Pulmonary artery endothelial cell (primary cell): ENCODE data around the gene UVSSA. TPM values are rescaled to one million over a fixed set of nuclear protein-coding genes. Genes with fewer than 3 reads are reported as not detected.

ENCODE experiments used
- DNase-seq: peaks from one replicate; pipeline ENCODE4 v3.0.0-alpha.2; 2011; ENCODE audit warnings: low read depth, low spot score
- total RNA-seq: library from RNA; depleted of rRNA; stranded (reverse); fragments of >200 nt; gene quantifications from 2 replicates; pipeline ENCODE4 v1.2.3, GENCODE V29; 2014

Gene UVSSA
- total RNA-seq, 1 donor from 2014 or later, result 4.2 TPM

DNA sequence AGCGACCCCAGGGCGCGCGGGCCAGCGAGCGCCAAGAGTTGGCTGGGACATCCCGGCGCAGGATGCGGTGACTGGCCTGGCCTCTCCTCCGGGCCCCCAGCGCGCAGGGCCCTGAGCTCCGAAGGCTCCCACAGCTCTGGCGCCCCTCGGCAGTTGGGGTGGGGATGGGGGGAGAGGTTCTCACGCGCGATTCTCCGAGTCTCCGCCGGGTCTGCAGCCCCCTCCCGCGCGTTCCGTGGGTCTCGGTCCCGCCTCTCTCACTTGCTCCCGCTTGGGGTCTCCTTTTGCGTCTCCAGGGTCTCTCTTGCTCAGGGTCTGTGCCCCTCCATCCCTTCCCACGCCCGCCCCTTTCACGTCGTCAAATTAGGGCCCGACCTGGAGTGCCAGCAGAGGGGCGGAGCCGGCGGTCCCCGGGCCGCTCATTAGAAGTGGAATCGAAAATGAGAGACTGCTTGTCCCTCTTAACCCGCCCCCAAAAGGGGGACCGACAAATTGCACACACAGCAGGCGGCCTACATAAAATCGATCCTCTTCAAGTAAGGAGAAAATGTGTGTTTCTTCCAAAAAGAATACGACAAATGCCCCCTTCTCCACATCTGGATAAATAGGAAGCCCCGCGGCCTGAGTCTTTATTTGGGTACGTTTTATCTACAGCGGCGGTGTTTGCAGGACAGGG, 60.1 kb downstream of the UVSSA start:
- DNase-seq, result no peak

DNA sequence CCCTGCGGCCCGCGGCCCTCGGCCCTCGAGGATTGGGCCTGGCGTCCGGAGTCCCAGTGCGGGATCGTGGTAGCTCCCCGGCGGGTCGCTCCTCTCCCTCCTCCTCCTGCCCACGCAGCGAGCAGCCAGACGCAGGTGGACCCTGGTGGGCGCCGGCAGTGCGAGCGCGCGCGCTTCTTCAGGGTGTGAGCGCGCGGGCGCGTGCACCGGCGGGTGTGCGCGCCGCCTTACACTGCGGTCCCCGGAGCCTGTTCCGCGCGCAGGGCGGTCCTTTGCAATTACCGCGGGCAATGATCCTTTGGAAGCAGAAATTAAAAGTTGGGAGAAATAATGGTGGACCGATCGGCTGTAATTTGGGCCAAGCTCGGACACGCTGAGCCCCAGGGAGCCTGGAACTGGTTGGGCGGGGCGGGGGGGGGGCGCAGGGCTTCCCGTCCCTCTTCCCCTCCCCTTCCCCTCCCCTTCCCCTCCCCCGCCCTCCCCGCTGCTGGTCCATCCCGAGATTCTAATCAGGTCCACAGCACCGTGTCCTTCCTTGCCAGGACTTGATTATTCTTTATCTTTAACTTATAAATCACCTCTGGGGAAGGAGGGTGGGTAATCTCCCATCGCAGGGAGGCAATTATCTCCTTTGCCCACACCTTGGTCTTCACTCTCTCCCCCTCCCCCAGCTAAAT, 60.8 kb downstream of the UVSSA start:
- DNase-seq, result no peak

DNA sequence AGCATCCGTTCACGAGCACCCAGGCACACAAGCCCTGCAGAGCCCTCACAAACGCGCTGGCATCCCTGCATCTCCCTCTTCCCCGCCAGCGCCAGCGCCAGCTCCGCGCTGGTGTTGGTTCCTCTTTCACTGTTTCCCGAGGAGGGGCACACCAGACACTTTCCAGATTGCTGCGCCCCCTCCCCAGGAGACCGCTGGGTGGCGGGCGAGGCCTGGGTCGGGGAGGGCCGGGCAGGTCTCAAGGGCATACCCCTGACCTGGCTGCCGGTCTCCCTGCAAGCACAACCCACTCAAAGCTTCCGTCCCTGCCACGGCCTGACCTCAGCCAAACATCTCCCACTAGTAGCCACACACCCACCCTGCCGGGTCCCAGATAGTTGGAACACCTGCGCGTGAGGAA, 61.4 kb downstream of the UVSSA start:
- no peak for DNase-seq

GRCh38 chr4:1409079-1409478, 62.1 kb downstream of the UVSSA start:
- DNase-seq, result no peak

DNA sequence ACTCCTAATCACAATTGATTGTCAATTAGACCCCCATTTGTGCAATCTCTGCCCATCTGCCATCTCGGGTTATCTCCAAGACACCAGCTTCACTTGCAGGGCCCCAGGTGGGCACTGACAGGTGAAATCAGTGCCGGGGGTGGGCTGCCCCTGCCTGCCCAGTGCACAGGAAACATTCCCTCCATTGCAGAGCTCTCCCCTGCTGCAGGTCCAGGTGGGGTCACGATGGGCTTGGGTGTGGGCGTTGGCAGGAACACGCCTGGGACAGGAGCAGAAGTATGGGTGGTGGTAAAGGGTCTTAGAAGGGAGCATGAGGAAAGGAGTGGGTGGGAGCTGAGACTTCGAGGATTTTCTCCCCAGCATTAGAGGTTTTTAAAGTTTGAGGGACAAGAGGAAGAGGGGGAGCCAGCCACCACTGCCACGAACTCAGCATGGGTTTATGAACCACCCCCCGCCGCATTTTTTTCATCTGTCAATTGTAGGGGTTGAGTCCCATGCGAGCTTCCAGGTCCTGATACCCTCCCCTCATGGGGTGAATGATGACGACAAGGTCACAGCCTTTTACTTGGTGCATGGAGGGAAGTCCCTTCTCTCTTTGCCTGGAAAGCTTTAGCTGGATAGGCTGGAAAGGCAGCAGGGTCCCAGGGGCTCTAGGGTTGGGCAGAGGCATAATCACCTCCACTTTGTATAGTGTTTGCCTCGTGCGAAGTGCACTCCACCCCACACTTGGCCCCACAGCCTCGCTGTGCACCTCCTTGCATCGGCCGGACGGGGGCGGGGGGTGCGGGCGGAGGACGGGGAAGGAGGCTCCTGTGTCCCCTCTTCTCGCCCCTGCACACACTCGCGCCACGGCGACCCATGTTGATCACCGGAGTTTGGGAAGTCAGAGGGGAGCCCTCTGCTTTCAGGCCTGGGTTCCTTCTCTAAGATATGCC, 62.8 kb downstream of the UVSSA start:
- DNase-seq, result no peak

DNA sequence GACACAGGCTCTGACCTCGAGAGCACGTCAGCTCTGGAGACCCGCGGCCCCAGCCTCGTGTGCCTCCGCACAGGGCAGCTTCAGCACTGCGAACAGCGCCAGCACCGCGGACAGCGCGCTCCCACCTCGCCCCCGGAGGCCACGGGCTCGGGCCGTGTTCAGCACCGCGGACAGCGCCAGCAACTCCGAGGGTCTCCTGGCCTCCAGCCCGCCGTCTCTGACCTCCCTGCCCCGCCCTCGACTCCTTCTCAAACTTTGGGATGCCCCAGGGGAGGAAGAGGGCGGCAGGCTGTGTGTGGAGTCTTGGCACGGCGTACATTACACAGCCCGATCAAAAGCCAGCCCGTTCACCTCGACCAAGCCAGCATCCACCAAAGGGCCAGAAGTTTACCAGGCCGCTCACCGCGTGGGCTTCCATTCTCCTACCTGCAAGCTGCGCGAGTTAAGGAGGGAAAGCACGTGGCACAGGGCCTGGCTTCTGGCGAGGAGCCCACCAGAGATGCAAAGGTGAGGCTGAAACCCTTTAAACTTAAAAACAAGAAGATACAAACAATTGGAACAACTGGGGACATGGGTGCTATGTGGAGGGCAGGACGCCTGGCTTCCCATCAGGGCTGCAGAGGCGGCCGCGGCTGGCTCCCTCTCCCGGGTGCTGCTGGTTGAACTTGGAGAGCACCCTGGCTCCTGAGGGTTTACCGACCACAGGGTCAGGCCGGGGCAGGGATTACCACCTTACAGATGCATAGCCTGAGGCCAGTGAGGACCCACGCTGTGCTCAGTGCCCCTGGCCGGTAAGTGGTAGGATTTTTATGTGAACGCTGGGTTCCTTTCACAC, 63.7 kb downstream of the UVSSA start:
- no peak for DNase-seq

DNA sequence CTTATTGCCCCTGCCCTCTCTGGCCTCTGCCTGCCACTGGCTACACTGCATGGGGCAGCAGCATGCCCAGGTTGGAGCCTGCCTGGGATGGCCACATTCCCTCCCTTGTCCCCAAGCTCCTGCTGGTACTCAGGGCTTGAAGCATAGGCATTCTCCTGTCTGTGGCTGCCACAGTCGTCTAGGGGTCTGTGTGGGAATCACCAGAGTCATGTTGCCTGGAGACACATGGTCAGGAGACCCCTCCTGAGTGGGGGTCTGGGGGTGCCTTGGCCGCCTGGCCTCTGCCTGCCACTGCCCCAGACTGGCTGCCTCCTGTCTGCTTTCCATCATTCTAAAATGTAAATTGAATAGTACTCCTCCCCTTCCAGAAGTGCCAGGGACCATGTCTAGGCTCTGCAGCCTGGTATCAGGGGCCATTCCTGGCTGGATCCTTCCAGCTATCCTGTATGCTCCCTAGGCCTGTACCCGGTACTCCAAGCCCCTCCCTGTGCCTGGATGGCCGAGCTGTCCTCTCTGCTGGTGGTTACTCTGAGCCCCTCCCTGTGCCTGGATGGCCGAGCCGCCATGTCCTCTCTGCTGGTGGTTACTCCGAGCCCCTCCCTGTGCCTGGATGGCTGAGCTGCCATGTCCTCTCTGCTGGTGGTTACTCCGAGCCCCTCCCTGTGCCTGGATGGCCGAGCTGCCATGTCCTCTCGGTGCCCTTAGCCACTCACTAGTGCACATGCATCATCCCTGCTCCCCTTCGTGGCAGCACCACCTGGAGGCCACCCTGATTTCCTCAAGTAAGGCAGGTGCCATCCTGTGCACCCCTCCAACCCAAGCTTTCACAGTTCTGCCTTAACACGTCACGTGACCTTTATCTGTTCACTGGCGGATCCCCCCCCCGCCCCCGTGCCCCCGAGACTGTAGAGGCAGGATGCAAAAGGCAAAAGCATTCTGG, 64.7 kb downstream of the UVSSA start:
- DNase-seq, result no peak

DNA sequence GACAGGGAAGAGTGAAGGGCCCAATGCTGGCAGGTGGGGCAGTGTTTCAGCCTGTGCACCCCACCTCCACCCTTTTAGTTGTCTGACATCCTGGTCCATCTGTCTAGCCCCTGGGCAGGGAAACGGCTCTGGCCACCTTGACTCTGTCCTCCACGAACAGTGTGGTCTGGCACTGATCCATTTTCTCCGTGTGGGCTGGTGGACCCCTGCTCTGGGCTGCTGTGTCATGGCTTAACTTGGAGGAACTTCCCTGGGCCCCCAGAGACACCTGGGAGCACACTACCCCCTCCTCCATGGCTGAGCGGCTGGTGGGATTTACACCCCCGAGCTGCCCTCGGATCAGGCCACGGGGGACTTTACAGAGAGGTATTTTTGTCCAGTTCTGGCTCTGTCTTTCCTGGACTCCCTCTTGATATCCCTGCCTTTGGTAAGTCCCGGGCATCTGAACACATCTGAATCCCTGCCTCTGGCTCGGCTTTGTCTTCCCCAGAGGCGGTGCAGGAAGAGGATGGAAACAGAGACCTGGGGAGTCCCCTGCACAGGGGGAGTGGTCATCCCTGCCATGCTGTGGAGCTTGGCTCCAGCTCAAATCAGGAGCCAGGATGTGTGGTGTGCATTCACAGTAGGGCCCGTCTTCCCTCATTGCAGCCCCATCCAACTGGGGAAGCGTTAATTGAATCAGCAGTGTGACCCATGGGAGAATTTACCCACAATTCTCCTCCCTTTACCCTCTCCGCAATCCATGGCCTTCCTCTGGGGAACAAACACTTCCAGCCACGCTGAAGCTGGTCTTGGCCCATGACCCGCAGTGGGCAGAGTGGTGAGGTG, 65.6 kb downstream of the UVSSA start:
- DNase-seq, result no peak

DNA sequence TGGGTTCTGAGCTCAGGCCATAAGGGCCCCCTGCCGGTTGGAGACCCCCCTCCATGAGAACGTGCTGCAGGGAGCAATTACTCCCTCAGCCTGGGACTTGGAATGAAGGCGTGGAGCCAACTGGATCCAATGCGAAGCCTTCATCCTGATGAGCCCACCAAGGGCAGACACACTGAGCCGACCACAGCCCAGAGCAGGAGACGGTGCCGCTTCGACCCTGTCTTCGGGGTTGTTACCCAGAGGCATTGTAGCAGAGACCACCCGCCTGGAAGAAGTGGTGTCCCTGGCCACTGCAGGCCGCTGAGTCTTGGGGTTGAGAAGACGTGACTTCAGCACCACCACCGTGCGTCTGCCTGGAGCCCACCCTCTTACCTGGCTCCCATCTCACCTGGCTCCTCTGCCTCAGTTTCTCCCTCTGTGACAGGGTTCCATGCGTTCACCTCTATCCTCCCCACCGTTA, 66.2 kb downstream of the UVSSA start:
- no peak for DNase-seq

DNA sequence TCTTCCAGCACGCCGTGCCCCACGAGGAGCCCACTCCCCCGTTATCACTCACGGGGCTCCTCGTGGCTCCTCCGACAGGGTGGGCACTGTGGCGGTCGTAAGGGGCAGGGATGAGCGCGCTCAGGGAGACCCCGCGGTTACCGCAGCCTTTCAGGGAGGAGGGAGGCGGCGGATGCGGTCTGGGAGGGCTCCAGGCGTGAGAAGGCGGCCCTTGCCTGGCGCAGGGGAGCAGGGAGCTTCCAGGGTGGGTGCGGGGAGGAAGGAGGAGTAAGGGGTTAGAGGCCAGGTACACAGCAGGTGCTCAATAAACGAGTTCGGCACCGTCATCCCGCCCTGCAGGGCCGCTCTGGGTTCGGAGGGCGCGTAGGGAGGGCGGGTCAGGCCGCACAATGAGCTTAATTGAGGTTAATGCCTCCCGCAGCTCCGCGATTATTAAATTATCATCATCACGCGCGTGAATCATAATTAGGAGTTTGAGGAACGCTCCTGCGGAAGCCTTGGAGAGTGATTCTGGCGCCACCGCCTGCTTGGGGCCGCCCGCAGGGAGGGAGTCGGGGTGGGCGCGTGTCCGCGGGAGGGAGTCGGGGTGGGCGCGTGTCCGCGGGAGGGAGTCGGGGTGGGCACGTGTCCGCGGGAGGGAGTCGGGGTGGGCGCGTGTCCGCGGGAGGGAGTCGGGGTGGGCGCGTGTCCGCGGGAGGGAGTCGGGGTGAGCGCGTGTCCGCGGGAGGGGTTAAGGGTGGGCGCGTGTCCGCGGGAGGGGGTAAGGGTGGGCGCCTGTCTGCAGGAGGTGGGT, 66.9 kb downstream of the UVSSA start:
- no peak for DNase-seq

- no peak for DNase-seq
Measured at GRCh38 chr4:1414831-1415680, 68.0 kb downstream of the UVSSA start.

GRCh38 chr4:1415681-1415981, 68.6 kb downstream of the UVSSA start:
- DNase-seq, result no peak

GRCh38 chr4:1416051-1416947, 69.3 kb downstream of the UVSSA start:
- no peak for DNase-seq

DNA sequence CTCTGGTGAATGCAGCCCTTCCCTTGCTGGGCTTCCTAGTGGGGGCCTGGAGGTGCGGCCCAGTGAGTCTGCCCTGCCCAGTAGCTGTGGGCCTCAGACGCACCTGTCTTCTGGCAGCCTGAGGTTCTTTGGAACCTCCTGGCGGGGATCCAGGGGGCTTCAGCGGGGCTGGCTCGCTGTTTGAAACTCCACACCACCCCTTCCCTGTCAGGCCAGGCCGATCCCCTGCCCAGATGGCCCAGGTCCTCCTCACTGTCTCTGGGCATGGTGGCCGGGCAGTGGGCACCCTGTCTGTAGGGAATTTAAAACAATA, 69.9 kb downstream of the UVSSA start:
- no peak for DNase-seq

DNA sequence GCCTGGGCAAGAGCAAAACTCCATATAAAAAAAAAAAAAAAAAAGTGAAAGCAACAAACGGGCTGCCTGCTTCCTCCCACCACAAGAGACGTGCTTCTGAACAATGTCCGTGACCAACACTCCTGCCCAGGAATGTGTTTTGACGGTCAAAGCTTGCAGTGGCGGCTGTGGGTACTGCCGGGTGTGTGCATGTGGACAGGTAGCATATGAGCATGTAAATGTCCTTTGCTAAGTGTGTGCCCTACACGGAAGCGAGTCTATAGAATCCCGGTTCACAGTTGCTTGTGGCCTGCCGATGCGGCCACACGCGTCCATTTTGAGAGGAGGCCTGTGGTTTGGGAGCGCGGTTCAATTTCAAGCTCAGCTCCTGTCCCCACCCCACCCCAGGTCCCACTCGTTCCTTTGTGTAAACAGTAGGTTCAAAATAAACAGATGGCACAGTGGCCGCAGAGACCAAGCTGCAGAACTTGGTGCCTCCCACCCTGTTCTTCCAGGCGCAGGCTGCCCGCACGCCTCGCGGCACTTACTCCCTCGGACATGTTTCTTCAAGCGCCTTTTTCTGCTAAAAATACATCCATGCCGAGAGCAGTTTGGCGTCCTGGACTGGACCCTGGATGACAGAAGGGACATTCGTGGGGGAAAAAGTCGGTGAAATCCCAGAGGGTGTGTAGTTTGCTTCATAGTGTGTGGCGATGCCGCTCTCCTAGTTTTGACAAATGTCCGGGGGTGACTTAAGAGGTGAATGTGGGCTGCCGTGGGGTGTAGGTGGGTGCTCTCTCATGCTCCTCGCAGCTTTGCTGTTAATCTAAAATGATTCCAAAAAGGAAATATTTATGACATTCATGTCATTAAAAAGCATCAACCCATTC, 70.7 kb downstream of the UVSSA start:
- no peak for DNase-seq
